WTC11 (cell line): ENCODE measurements around the gene LHX2. TPM values are rescaled to one million over a fixed set of nuclear protein-coding genes. Genes with fewer than 3 reads are reported as not detected.
A peak's percentile ranks its signal among the peaks of the same experiment; 100 is the strongest.

Source experiments
- ATAC-seq: fragments of 200-7000 bp; cut with Tn5 transposase; 2 replicates; pipeline ENCODE4 v1.10.0; 2021; ENCODE audit warnings: mild to moderate bottlenecking, moderate library complexity
- CTCF ChIA-PET: fragments of 300-600 bp; sonication (Branson Sonifier 250); formaldehyde crosslinking; loops from one replicate; lab custom pipeline; 2021; ENCODE audit warnings: antibody characterized with exemption; lab: Charles Lee
- POLR2A ChIA-PET: fragments of 350-600 bp; sonication (Branson Sonifier 250); formaldehyde crosslinking; loops from one replicate; lab custom pipeline; 2021; ENCODE audit warnings: antibody characterized with exemption; lab: Charles Lee
- DNase-seq: peaks from one replicate; pipeline ENCODE4 v3.0.0; 2021; ENCODE audit warnings: low spot score
- H3K27ac Mint-ChIP-seq: 2 replicates; pipeline ENCODE4 v1.8.0; 2021; ENCODE audit warnings: mixed read lengths
- H3K27me3 Mint-ChIP-seq: 2 replicates; pipeline ENCODE4 v1.8.0; 2021; ENCODE audit warnings: low read depth, mild to moderate bottlenecking, moderate library complexity, mixed read lengths
- H3K36me3 Mint-ChIP-seq: 2 replicates; pipeline ENCODE4 v1.8.0; 2021; ENCODE audit warnings: mixed read lengths
- H3K4me1 Mint-ChIP-seq: 2 replicates; pipeline ENCODE4 v1.8.0; 2022; ENCODE audit warnings: mixed read lengths
- H3K4me3 Mint-ChIP-seq: 2 replicates; pipeline ENCODE4 v1.8.0; 2021; ENCODE audit warnings: mild to moderate bottlenecking, moderate library complexity, mixed read lengths
- H3K9me3 Mint-ChIP-seq: 2 replicates; pipeline ENCODE4 v1.8.0; 2021; ENCODE audit warnings: mixed read lengths
- CBFB ChIP-seq: sonication (generic); formaldehyde crosslinking; IDR thresholded peaks from 2 replicates; pipeline ENCODE4 v1.8.1; 2022; ENCODE audit warnings: mild to moderate bottlenecking, low read depth, missing genetic modification reagents
- CREB1 ChIP-seq: sonication (generic); formaldehyde crosslinking; IDR thresholded peaks from 2 replicates; pipeline ENCODE4 v1.8.0; 2023; ENCODE audit warnings: mild to moderate bottlenecking, missing genetic modification reagents
- CREM ChIP-seq: sonication (generic); formaldehyde crosslinking; IDR thresholded peaks from 2 replicates; pipeline ENCODE4 v1.8.1; 2022; ENCODE audit warnings: mild to moderate bottlenecking, missing genetic modification reagents, moderate library complexity
- GTF2I ChIP-seq: fragments of 250-450 bp; sonication (Bioruptor Pico); conservative IDR thresholded peaks from 2 replicates; pipeline ENCODE4 v1.4.0; 2021; ENCODE audit warnings: mild to moderate bottlenecking
- HMGXB4 ChIP-seq: sonication (generic); formaldehyde crosslinking; IDR thresholded peaks from 2 replicates; pipeline ENCODE4 v1.8.1; 2023; ENCODE audit warnings: mild to moderate bottlenecking, moderate library complexity, missing genetic modification reagents
- IRF1 ChIP-seq: sonication (generic); formaldehyde crosslinking; IDR thresholded peaks from 2 replicates; pipeline ENCODE4 v1.8.0; 2023; ENCODE audit warnings: missing genetic modification reagents
- IRF2 ChIP-seq: sonication (generic); formaldehyde crosslinking; IDR thresholded peaks from 2 replicates; pipeline ENCODE4 v1.8.0; 2022; ENCODE audit warnings: low read depth, missing genetic modification reagents, borderline replicate concordance
- JAZF1 ChIP-seq: fragments of 250-450 bp; sonication (Bioruptor Pico); IDR thresholded peaks from 2 replicates; pipeline ENCODE4 v1.9.0; 2021; ENCODE audit warnings: moderate library complexity, mild to moderate bottlenecking, inconsistent platforms
- JUN ChIP-seq: sonication (generic); formaldehyde crosslinking; IDR thresholded peaks from 2 replicates; pipeline ENCODE4 v1.8.0; 2023; ENCODE audit warnings: mild to moderate bottlenecking, missing genetic modification reagents
- NFATC4 ChIP-seq: fragments of 250-450 bp; sonication (Bioruptor Pico); IDR thresholded peaks from 2 replicates; pipeline ENCODE4 v1.9.0; 2021; ENCODE audit warnings: mild to moderate bottlenecking
- PRRX2 ChIP-seq: fragments of 250-450 bp; sonication (Bioruptor Pico); IDR thresholded peaks from 2 replicates; pipeline ENCODE4 v1.8.0; 2021; ENCODE audit warnings: mild to moderate bottlenecking
- SMAD4 ChIP-seq: sonication (generic); formaldehyde crosslinking; IDR thresholded peaks from 2 replicates; pipeline ENCODE4 v1.8.0; 2022; ENCODE audit warnings: mild to moderate bottlenecking, missing genetic modification reagents
- SOX15 ChIP-seq: fragments of 250-450 bp; sonication (Bioruptor Pico); IDR thresholded peaks from 2 replicates; pipeline ENCODE4 v1.9.0; 2021; ENCODE audit warnings: mild to moderate bottlenecking
- TEAD1 ChIP-seq: sonication (generic); formaldehyde crosslinking; IDR thresholded peaks from 2 replicates; pipeline ENCODE4 v1.8.0; 2022; ENCODE audit warnings: mild to moderate bottlenecking, missing genetic modification reagents
- TEAD4 ChIP-seq: sonication (generic); formaldehyde crosslinking; IDR thresholded peaks from 2 replicates; pipeline ENCODE4 v1.8.0; 2022; ENCODE audit warnings: mild to moderate bottlenecking, missing genetic modification reagents
- ZNF121 ChIP-seq: sonication (generic); formaldehyde crosslinking; IDR thresholded peaks from 2 replicates; pipeline ENCODE4 v1.8.0; 2023; ENCODE audit warnings: missing genetic modification reagents
- ZNF232 ChIP-seq: sonication (generic); formaldehyde crosslinking; IDR thresholded peaks from 2 replicates; pipeline ENCODE4 v1.8.0; 2022; ENCODE audit warnings: mild to moderate bottlenecking, missing genetic modification reagents
- ZNF396 ChIP-seq: fragments of 250-450 bp; sonication (Bioruptor Pico); IDR thresholded peaks from 2 replicates; pipeline ENCODE4 v1.8.0; 2021; ENCODE audit warnings: mild to moderate bottlenecking, moderate library complexity, borderline replicate concordance
- ZNF671 ChIP-seq: fragments of 250-450 bp; sonication (Bioruptor Pico); IDR thresholded peaks from 2 replicates; pipeline ENCODE4 v1.8.0; 2021; ENCODE audit warnings: mild to moderate bottlenecking
- total RNA-seq: library from RNA; stranded (reverse); gene quantifications from 3 replicates; pipeline ENCODE4 v1.2.3, GENCODE V29; 2021
- TF ChIP-seq, protein P1 (sequence below): sonication (generic); formaldehyde crosslinking; IDR thresholded peaks from 2 replicates; pipeline ENCODE4 v1.8.1; 2022; ENCODE audit warnings: mild to moderate bottlenecking, missing genetic modification reagents, moderate library complexity, borderline replicate concordance
- TF ChIP-seq, protein P2 (sequence below): sonication (generic); formaldehyde crosslinking; IDR thresholded peaks from 2 replicates; pipeline ENCODE4 v1.8.1; 2023; ENCODE audit warnings: mild to moderate bottlenecking, missing genetic modification reagents, moderate library complexity
- TF ChIP-seq, protein P3 (sequence below): sonication (generic); formaldehyde crosslinking; conservative IDR thresholded peaks from 2 replicates; pipeline ENCODE4 v1.8.1; 2022; ENCODE audit warnings: mild to moderate bottlenecking, missing genetic modification reagents
- TF ChIP-seq, protein P4 (sequence below): sonication (generic); formaldehyde crosslinking; IDR thresholded peaks from 2 replicates; pipeline ENCODE4 v1.8.1; 2022; ENCODE audit warnings: mild to moderate bottlenecking, moderate library complexity, missing genetic modification reagents

Gene LHX2
- total RNA-seq, 1 experiment from 2014 or later: 0.42 TPM

GRCh38 chr9:124079176-124079925 is 67.8 kb downstream of the LHX2 start:
- peak; percentile 41; the same call in 1 of the 2 replicates for ATAC-seq
- Mint-ChIP-seq H3K4me1 (peaks cover 4% of the 10 kb centered on the region), H3K36me3 (no peaks in the 10 kb centered on the region), H3K27me3 (no peaks in the 10 kb centered on the region; the same call in 1 of the 2 replicates), H3K4me3 (no peak overlapping the region), H3K9me3 (peaks cover 14% of the 10 kb centered on the region), H3K27ac (no peak overlapping the region)
- POLR2A ChIA-PET: no interaction called here
- DNase-seq: no peak
- CTCF ChIA-PET: interaction anchor here (0.8 to 1.2 kb wide), 2 partner anchors 34 to 680 kb away, joined by 3 to 4 read pairs; no protein-coding TSS in a partner anchor
- TF ChIP-seq CREB1 (no peak), ZNF232 (CRISPR knock-in tag) (no peak), SOX15 (no peak)
- TF ChIP-seq, protein P1, sequence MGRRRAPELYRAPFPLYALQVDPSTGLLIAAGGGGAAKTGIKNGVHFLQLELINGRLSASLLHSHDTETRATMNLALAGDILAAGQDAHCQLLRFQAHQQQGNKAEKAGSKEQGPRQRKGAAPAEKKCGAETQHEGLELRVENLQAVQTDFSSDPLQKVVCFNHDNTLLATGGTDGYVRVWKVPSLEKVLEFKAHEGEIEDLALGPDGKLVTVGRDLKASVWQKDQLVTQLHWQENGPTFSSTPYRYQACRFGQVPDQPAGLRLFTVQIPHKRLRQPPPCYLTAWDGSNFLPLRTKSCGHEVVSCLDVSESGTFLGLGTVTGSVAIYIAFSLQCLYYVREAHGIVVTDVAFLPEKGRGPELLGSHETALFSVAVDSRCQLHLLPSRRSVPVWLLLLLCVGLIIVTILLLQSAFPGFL: no peak
- TF ChIP-seq, protein P2, sequence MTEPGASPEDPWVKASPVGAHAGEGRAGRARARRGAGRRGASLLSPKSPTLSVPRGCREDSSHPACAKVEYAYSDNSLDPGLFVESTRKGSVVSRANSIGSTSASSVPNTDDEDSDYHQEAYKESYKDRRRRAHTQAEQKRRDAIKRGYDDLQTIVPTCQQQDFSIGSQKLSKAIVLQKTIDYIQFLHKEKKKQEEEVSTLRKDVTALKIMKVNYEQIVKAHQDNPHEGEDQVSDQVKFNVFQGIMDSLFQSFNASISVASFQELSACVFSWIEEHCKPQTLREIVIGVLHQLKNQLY (CRISPR knock-in tag): no peak

GRCh38 chr9:124082622-124083021 is 71.1 kb downstream of the LHX2 start:
- no peak for DNase-seq
- peaks cover 6% of the 10 kb centered on the region for H3K4me1 Mint-ChIP-seq
- peaks cover 7% of the 10 kb centered on the region for H3K27me3 Mint-ChIP-seq
- ATAC-seq: no peak
- TF ChIP-seq SMAD4: no peak
- no peak for TF ChIP-seq IRF2
- TF ChIP-seq, protein P3, sequence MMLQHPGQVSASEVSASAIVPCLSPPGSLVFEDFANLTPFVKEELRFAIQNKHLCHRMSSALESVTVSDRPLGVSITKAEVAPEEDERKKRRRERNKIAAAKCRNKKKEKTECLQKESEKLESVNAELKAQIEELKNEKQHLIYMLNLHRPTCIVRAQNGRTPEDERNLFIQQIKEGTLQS (CRISPR knock-in tag): no peak
- TF ChIP-seq, protein P2 (CRISPR knock-in tag): no peak
- TF ChIP-seq NFATC4 (CRISPR knock-in tag): no peak
- TF ChIP-seq JAZF1: no peak
- no peak for TF ChIP-seq PRRX2 (CRISPR knock-in tag)
- no peak for TF ChIP-seq TEAD4 (CRISPR knock-in tag)
- no peak for TF ChIP-seq HMGXB4
- no peak for TF ChIP-seq ZNF121 (CRISPR knock-in tag)
- no peak for TF ChIP-seq ZNF396 (CRISPR knock-in tag)
- TF ChIP-seq ZNF671 (CRISPR knock-in tag): no peak
- TF ChIP-seq CREM: no peak
- TF ChIP-seq GTF2I (CRISPR knock-in tag): no peak
- no peak for TF ChIP-seq JUN
- no peak for TF ChIP-seq TEAD1 (CRISPR knock-in tag)
- TF ChIP-seq CBFB (CRISPR knock-in tag): no peak
- no peak for TF ChIP-seq IRF1 (CRISPR knock-in tag)
- TF ChIP-seq, protein P4, sequence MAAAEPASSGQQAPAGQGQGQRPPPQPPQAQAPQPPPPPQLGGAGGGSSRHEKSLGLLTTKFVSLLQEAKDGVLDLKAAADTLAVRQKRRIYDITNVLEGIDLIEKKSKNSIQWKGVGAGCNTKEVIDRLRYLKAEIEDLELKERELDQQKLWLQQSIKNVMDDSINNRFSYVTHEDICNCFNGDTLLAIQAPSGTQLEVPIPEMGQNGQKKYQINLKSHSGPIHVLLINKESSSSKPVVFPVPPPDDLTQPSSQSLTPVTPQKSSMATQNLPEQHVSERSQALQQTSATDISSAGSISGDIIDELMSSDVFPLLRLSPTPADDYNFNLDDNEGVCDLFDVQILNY (CRISPR knock-in tag): no peak
- H3K4me3 Mint-ChIP-seq: no peak overlapping the region
- CTCF ChIA-PET: no interaction called here
- no peak overlapping the region for H3K27ac Mint-ChIP-seq
- H3K36me3 Mint-ChIP-seq: 0 out of 2 replicates have a peak, but pooled peaks cover 3% of the 10 kb centered on the region
- peaks cover 14% of the 10 kb centered on the region for H3K9me3 Mint-ChIP-seq
- POLR2A ChIA-PET: no interaction called here
